Stimulated activated CD4-positive, alpha-beta T cell treated with anti-CD3 and anti-CD28 coated beads, Interleukin-2, amount 100 ng/mL, for 48 hours (primary cell): Measurements from ENCODE around the gene LAMC3.

Experiments
- DNase-seq, 2 donors: peaks; one replicate each; pipeline ENCODE4 v3.0.0-alpha.2; 2020

Gene LAMC3

GRCh38 chr9:131008909-131009618 lies at the start of gene LAMC3:
Gene LAMC3, plus strand, starts transcription at chr9:131009174. Its CDS starts 41 bp downstream, at chr9:131009215.
- peak in 1 of 2 donors; percentile 4 for DNase-seq

GRCh38 chr9:130959809-130960334 lies 49.1 kb upstream of the LAMC3 start:
- no peak for DNase-seq

GRCh38 chr9:130960522-130961378 lies 48.2 kb upstream of the LAMC3 start:
- DNase-seq, result no peak

- DNase-seq, result no peak
Measured at GRCh38 chr9:130961511-130962300, 47.3 kb upstream of the LAMC3 start.

- no peak for DNase-seq
Measured at GRCh38 chr9:130962418-130963316, 46.3 kb upstream of the LAMC3 start.

GRCh38 chr9:130963337-130963908 lies 45.6 kb upstream of the LAMC3 start:
- DNase-seq, result no peak

GRCh38 chr9:130963916-130964315 lies 45.1 kb upstream of the LAMC3 start:
- DNase-seq, result no peak

- no peak for DNase-seq
Measured at GRCh38 chr9:130965680-130966079, 43.3 kb upstream of the LAMC3 start.

GRCh38 chr9:130970052-130970451 lies 38.9 kb upstream of the LAMC3 start:
- no peak for DNase-seq

GRCh38 chr9:130970855-130971254 lies 38.1 kb upstream of the LAMC3 start:
- DNase-seq, result no peak

GRCh38 chr9:130971294-130971849 lies 37.6 kb upstream of the LAMC3 start:
- DNase-seq, result no peak

- no peak for DNase-seq
Measured at GRCh38 chr9:130972277-130972956, 36.6 kb upstream of the LAMC3 start.

GRCh38 chr9:130972957-130973685 lies 35.9 kb upstream of the LAMC3 start:
- no peak for DNase-seq

- DNase-seq, result no peak
Measured at GRCh38 chr9:130973686-130974281, 35.2 kb upstream of the LAMC3 start.

GRCh38 chr9:130974697-130975096 lies 34.3 kb upstream of the LAMC3 start:
- DNase-seq, result no peak

GRCh38 chr9:130975156-130975555 lies 33.8 kb upstream of the LAMC3 start:
- DNase-seq, result no peak

- DNase-seq, result no peak
Measured at GRCh38 chr9:130975932-130976841, 32.8 kb upstream of the LAMC3 start.

- DNase-seq, result no peak
Measured at GRCh38 chr9:130977811-130978221, 31.2 kb upstream of the LAMC3 start.
